Glomerular visceral epithelial cell (primary cell): ENCODE data around the gene PEX1.
"Not testable (repeated sequence)": the region's sequence is repeated elsewhere in the genome, so short reads cannot be mapped to it uniquely, and the experiment has no call there.

Experiments
- DNase-seq: peaks from one replicate; pipeline ENCODE4 v3.0.0-alpha.2; 2016; ENCODE audit errors: extremely low spot score

Gene PEX1

DNA sequence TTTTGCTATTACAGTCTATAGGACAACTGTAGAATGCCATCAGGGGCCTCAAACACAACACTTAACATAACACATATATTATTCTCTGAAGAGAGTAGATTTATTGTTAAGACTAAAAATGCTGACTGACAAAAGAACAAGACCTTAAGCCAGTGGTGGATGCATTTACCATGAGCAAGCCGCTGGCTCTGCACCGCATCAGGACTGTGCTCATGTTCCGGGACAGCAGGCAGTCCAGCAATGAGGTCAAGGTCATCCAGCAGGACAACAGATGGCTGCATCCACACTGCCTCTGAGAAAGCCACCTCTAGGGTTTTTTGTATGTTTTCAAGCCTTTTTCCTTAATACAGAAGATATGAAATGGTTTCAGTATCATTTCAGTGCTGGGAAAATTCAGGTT, 23.8 kb downstream of the PEX1 start:
- DNase-seq: no peak

- no peak for DNase-seq
These were observed 24.6 kb downstream of the PEX1 start for GRCh38 chr7:92503767-92504166.

DNA sequence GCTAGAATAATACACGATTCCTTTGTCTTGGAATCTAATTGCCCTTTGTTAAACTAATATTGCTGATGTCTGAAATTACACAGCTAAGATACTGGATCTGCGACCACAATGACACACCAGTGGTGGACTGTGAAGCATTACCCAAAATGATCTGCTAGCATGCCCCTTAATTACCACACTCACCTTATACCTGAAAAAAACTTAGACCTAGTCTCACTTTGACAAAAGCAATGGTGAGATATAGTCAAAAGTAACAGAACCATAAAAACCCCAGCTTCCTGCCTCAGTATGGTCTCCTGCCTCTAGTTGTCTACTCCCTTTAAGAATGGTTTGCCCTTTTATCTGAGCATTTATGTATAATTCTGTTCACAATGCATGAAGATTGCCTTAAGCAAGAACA, 29.8 kb downstream of the PEX1 start:
- DNase-seq: no peak

GRCh38 chr7:92496876-92497275, 31.4 kb downstream of the PEX1 start:
- DNase-seq: no peak

DNA sequence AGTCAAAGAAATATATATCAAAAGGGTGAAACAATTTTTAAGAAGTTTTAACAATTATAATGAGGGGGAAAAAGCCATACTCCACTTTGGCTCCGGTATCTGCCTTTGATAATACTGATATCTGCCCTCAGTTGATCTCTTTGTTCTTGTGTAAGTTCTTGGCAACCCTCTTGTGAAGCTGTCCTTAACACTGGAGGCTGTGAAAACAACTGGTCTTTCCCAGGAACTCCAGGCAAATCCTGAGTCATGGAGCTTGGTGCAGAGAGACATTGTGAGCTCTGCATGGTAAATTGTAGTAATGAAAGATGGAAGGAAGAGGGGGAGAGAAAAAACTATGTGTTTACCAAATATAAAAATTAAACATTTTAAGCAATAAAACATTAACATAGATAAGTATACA, 38.7 kb downstream of the PEX1 start:
- no peak for DNase-seq

DNA sequence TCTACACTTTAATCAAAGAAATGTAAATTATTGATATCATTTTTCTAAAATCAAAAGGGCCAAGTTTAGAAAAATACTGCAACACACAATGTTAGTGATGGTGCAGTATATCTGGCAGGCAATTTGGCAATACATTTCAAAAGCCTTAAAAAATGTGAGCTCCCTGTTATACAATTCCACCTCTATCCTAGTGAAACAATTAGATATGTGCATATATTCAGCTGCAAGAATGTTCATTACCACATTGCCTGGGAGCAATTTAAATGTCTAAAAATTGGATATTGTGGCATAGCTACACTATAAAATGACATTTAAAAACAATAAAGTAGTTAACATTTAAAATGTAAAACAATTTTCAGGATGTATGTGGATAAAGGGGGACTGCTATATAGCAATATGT, 40.5 kb downstream of the PEX1 start:
- DNase-seq: no peak

GRCh38 chr7:92485974-92486373, 42.3 kb downstream of the PEX1 start:
- no peak for DNase-seq

GRCh38 chr7:92485267-92485892, 42.9 kb downstream of the PEX1 start:
- no peak for DNase-seq

- DNase-seq: not testable (repeated sequence)
These were observed 44.1 kb downstream of the PEX1 start for GRCh38 chr7:92484226-92484625.

DNA sequence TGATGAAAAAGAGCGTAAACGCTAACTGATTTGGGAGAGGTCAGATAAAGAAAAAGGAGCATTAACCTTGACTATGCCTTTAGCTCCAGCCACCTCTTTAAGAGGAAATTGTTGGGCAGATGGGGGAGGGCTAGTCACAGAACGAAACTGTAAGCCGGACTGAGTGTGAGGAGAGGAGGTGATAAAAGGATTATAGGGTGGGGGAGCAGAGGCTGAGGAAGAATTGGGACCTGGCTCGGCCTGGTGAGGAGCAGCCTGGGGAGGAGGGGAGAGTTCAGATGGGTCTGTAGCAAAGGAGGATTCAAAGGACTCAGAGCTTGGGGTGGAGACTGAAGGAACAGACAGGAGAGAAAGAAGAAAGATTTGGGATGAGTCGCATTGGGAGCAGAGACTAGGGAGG, 44.7 kb downstream of the PEX1 start:
- DNase-seq: not testable (repeated sequence)

DNA sequence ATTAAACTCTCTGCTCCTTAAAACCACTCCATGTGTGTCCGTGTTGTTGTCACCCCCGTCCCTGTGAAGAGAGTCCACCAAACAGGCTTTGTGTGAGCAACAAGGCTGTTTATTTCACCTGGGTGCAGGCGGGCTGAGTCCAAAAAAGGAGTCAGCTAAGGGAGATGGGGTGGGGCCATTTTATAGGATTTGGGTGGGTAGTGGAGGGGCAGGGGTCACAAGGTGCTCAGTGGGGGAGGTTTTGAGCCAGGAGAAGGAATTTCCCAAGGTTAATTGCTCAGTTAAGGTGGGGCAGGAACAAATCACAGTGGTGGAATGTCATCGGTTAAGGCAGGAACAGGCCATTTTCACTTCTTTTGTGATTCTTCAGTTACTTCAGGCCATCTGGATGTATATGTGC, 49.2 kb downstream of the PEX1 start:
- not testable (repeated sequence) for DNase-seq

DNA sequence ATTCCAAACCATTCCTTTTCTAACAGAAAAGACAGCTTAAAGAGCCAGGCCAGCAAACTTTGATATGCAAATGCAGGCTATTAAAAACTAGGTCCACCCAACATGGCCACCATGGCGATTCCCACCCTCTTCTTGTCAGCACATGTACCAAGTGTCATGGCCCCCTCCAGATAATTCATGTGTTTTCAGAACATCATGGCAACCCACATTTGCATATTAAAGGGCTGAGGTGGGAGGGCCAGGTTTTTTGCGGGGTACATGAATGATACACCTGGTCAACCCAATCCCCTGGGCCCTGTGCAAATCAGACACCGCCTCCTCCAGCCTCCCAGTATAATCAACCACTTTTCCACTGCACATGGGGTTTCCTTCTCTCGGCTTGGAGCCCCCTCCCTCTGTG, 49.6 kb downstream of the PEX1 start:
- DNase-seq: no peak

GRCh38 chr7:92478095-92478494, 50.2 kb downstream of the PEX1 start:
- no peak for DNase-seq

DNA sequence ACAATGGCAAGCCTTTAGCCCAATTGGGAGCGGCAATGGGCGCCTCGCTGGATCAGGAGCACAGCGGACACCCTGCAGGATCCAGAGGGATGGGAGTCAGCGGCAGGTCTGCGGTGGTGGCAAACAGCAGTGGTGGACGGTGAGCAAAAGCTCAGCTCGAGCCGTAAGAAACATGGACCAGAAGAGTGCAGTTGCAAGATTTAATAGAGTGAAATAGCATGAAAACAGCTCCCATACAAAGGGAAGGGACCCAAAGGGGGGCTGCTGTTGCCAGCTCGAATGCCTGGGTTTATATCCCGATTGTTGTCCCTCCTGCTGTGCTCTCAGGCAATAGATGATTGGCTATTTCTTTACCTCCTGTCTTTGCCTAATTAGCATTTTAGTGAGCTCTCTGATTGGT, 50.6 kb downstream of the PEX1 start, which contains the start of gene ERVW-1:
ERVW-1 (minus strand) TSS at position 266 of the 400 bp plus-strand sequence. CDS start 7,565 bp downstream, outside the sequence.
- not testable (repeated sequence) for DNase-seq

DNA sequence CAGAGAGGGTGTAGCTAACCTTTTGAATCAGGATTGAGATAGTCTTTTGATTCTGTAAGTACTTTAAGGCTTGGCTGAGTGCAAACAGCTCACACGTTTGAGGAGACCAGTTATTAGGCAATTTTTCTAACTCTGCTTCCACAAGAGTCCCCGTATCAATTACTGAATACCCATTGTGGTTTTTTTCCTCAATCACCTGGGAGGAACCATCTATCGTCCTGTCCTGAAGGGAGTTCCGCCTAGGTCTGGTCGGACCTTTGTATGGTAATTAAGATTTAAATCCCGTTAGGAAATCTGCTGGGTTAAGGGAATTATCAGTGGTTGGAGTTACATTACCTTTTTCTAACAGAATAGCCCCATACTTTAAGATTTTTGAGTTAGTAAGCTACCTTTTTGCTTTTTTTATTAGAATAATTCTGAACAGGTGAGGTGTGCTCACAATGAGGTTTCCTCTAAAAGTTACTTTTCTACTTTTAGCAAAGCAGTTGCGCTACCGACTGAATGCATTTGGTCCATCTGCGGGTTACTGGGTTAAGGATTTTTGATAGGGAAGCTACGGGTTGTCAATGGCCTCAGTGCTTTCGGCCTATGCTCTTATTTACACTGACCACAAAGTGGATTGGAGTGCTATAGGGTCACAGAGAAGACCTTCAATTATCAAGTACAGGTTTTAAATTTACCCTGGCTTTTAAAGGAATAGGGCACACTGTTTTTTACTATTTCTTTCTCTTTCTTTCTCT, 52.3 kb downstream of the PEX1 start:
- not testable (repeated sequence) for DNase-seq

- not testable (repeated sequence) for DNase-seq
These were observed 53.0 kb downstream of the PEX1 start for GRCh38 chr7:92475261-92475770.

GRCh38 chr7:92473989-92474388, 54.3 kb downstream of the PEX1 start:
- DNase-seq: not testable (repeated sequence)

DNA sequence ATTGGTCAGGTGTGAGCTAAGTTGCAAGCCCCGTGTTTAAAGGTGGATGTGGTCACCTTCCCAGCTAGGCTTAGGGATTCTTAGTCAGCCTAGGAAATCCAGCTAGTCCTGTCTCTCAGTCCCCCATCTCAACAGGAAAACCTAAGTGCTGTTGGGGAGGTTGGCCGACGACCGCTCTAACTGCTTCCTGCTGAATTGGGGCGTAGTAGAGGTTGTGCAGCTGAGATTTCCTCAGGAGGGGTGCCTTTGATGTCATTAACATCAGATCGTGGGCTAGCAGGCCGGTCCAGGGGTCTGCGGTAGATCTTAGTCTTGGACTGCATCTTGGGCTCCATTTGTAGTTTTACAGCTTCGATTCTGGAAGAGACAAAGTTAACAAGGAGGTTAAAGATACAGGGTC, 59.7 kb downstream of the PEX1 start:
- DNase-seq: not testable (repeated sequence)

DNA sequence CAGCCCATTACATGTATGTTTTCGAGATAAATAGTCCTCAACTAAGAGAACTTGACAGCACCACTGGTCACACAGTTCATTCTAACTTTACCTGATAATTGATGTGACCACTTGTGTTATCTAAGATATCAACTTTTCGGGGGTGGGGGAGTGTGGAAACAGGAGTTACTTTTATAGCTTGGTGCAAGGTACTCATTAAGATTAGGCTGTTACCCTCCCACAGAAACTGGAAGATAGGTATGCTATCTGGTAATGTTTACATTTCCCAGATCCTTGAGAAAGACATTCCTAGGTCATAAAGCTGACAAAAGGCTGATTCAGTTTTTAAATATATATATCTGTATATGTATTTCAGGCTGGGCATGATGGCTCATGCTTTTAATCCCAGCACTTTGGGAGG, 61.6 kb downstream of the PEX1 start:
- DNase-seq: no peak

DNA sequence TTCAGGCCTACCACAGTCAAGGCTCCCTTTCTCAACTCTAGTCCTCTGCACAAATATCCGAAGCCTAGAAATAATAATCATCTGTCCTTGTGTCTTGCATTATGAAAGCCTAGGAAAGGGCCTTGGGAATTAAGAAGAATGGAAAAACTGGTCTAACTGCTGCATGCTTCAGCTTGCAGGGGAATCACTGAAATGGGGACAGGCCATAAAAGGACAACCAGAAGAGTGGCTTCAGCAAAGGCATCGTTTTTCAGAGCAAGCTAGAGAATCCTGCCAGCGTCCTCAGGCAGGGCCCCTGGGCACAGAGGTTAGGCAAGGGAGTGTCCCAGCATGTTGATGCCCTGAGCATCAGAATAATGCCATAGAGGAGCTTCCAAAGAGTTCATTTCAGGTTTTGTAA, 63.8 kb downstream of the PEX1 start:
- no peak for DNase-seq

DNA sequence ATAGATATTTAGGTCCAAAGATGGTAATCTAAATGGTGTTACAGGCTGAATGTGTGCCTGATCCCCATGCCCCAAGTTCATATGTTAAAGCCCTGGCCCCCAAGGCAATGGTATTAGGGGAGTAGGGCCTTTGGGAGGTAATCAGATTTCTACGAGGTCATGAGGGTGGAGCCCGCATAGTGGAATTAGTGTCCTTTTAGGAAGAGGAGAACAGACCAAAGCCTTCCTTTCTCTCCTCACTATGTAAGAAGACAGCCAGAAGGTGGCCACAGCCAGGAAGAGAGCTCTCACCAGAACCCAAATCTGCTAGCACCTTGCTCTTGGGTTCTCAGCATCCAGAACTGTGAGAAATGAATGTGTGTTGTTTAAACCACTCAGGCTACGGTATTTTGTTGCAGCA, 65.8 kb downstream of the PEX1 start:
- no peak for DNase-seq

DNA sequence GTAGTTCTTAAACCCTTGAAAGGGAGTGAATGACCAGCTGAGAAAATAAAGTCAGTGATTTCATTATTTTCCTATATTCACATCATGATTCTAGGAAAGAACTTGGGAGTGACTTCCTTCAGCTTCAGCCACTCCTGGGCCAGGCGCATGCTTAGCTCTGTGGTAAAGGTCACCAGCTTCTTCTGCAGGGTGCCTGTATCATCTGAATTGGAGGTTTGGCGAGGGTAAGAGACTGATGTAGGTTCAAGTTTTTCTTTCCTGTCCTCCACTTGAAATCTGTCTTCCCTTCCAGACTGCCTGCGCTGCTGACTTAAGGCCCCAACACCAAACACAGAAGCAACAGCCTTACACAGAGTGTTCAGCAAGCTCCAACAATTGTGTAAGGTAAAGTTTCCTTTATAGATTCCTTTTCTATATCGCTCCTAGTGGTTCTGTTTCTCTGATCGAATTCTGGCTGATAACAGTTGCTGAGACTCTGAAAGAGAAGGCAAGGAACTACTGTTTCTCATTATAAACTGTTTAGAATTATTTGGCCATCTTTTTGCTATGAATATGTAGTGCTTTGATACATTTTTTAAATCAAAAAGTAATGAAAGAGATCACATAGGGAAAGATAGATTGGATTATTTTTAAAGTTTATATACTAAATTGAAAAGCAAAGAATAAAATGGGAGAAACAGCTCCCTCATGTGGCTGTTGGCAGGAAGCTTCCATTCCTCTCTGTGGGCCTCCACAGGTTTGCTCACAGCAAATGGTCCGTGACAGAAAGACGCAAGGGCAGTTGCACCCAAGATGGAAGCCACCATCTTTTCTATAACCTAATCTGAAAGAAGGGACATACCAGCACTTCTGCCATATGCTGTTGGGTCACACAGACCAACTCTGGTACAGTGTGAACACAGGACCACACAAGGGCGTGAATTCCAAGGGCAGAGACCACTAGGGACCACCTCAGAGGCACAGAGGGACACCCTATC, 67.0 kb downstream of the PEX1 start:
- peak; percentile 55 for DNase-seq
